ENCODE results near the gene FHIT.

- TF ChIP-seq EZH2phosphoT487 (IDR thresholded peaks at IDR 0.05; ENCODE audit: borderline replicate concordance, low read length) (no peak), CTCF (conservative IDR thresholded peaks at IDR 0.05; ENCODE audit: low read depth, low read length) (no peak), EZH2 (IDR thresholded peaks at IDR 0.05; ENCODE audit: low read length, unreplicated experiment) (no peak)
Measured at GRCh38 chr3:60955034-60955433, 296.2 kb downstream of the FHIT start.

All from PC-3 (cell line).